K562 (cell line): ENCODE measurements around the gene NMNAT2. TPM values are rescaled to one million over a fixed set of nuclear protein-coding genes. Genes with fewer than 3 reads are reported as not detected.

Experiments used
- ATAC-seq: fragments of 200-7000 bp; cut with Tn5 transposase; 3 replicates; pipeline ENCODE4 v1.9.1; 2020; ENCODE audit warnings: moderate library complexity
- BruUV-seq: library from RNA; stranded (reverse); fragments of 400-500 nt; replicated peaks from 2 replicates; lab custom pipeline; 2021; lab: Mats Ljungman, UMichigan
- CTCF ChIA-PET: fragments of 300-600 bp; formaldehyde crosslinking; extraction: SDS; loops from one replicate; lab custom pipeline; 2021; ENCODE audit warnings: low intra/inter-chr PET ratio; lab: Yijun Ruan, JAX
- POLR2A ChIA-PET: fragments of 300-600, 350-650 bp; sonication (Branson Sonifier 250); formaldehyde crosslinking; extraction: SDS; loops from one replicate; lab custom pipeline; 2021; ENCODE audit warnings: antibody characterized with exemption, inconsistent platforms; lab: Yijun Ruan, JAX
- DNase-seq, 4 experiments: peaks; one replicate each; pipeline versions ENCODE4 v3.0.0 to v3.0.0-alpha.2; 2011 to 2018; ENCODE audit warnings: low spot score in 3 of 4, mixed read lengths in 3 of 4; ENCODE audit errors: extremely low read depth in 1 of 4
- FAIRE-seq: peaks from 2 replicates; lab custom pipeline; 2011; peaks lifted over from hg19 to GRCh38; lab: Jason Lieb, UNC
- H2AFZ ChIP-seq: 2 replicates; pipeline ENCODE4 v1.6.0; 2011; ENCODE audit warnings: low read depth, low read length, control low read depth, inconsistent platforms
- H3K27ac ChIP-seq: fragments of 200-600 bp; 3 replicates; pipeline ENCODE4 v1.8.0; 2011; ENCODE audit warnings: low read depth, mild to moderate bottlenecking, control low read depth, inconsistent platforms, low read length, moderate library complexity, mixed read lengths; ENCODE audit errors: extremely low read depth
- H3K27me3 ChIP-seq, 2 experiments: fragments of 300-600 bp in 1 of 2; 2 replicates in 1 of 2; 3 replicates in 1 of 2; pipeline versions ENCODE4 v1.6.0 to v1.8.0; 2011; ENCODE audit warnings: inconsistent platforms in 2 of 2, low read length in 2 of 2, mild to moderate bottlenecking in 1 of 2, mixed read lengths in 1 of 2, moderate library complexity in 1 of 2; ENCODE audit not compliant: control insufficient read depth in 2 of 2, insufficient read depth in 2 of 2
- H3K36me3 ChIP-seq: fragments of 300-600 bp; 3 replicates; pipeline ENCODE4 v1.8.0; 2011; ENCODE audit warnings: mild to moderate bottlenecking, low read length, inconsistent platforms; ENCODE audit not compliant: control insufficient read depth, insufficient read depth
- H3K4me1 ChIP-seq, 2 experiments: fragments of 200-600 bp in 1 of 2; replicated peaks in 1 of 2; 2 replicates in 1 of 2; 3 replicates in 1 of 2; pipeline versions ENCODE4 v1.5.1 to v1.8.0; 2011; ENCODE audit warnings: inconsistent platforms in 2 of 2, low read length in 2 of 2, mild to moderate bottlenecking in 1 of 2, mixed read lengths in 1 of 2, moderate library complexity in 1 of 2; ENCODE audit not compliant: control insufficient read depth in 2 of 2, insufficient read depth in 2 of 2
- H3K4me2 ChIP-seq: 2 replicates; pipeline ENCODE4 v1.6.1; 2011; ENCODE audit warnings: low read length, control low read depth, inconsistent platforms, mixed read lengths; ENCODE audit not compliant: insufficient read depth
- H3K4me3 ChIP-seq: fragments of 200-600 bp; sonication (generic), shearing (Covaris generic); 2 replicates; pipeline ENCODE4 v1.5.1; 2016; ENCODE audit warnings: control low read depth, inconsistent platforms
- H3K79me2 ChIP-seq: fragments of 200-600 bp; 3 replicates; pipeline ENCODE4 v1.8.0; 2011; ENCODE audit warnings: low read length, inconsistent platforms; ENCODE audit not compliant: control insufficient read depth, insufficient read depth
- H3K9ac ChIP-seq, 2 experiments: 2 replicates each; pipeline versions ENCODE4 v1.6.0 to v1.6.1; 2011; ENCODE audit warnings: low read depth in 2 of 2, low read length in 2 of 2, control low read depth in 1 of 2, inconsistent platforms in 1 of 2, mild to moderate bottlenecking in 1 of 2, mixed read lengths in 1 of 2; ENCODE audit not compliant: insufficient read depth in 1 of 2
- H3K9me1 ChIP-seq: one replicate; pipeline ENCODE4 v1.6.0; 2011; ENCODE audit warnings: inconsistent platforms, mild to moderate bottlenecking, low read length, moderate library complexity; ENCODE audit not compliant: control insufficient read depth, insufficient read depth
- H3K9me3 ChIP-seq: replicated peaks from 2 replicates; pipeline ENCODE4 v1.5.1; 2011; ENCODE audit warnings: low read depth, low read length, inconsistent platforms; ENCODE audit not compliant: control insufficient read depth, insufficient read depth
- H4K20me1 ChIP-seq: replicated peaks from 2 replicates; pipeline ENCODE4 v1.6.1; 2011; ENCODE audit warnings: low read length, inconsistent platforms, mixed read lengths; ENCODE audit not compliant: control insufficient read depth, insufficient read depth
- DACH1 ChIP-seq: fragments of 450-650 bp; IDR thresholded peaks from 2 replicates; pipeline ENCODE4 v1.6.1; 2018; ENCODE audit not compliant: partially characterized antibody
- HDAC1 ChIP-seq, 2 experiments: fragments of 450-650 bp; IDR thresholded peaks; 2 replicates each; pipeline ENCODE4 v1.6.1; 2016 to 2017; ENCODE audit warnings: inconsistent platforms in 1 of 2, mild to moderate bottlenecking in 1 of 2, moderate library complexity in 1 of 2
- HLTF ChIP-seq: fragments of 450-650 bp; IDR thresholded peaks from 2 replicates; pipeline ENCODE4 v1.6.1; 2016
- MYC ChIP-seq, 2 experiments: fragments of 250-450 bp in 1 of 2; sonication (Bioruptor Pico) in 1 of 2; IDR thresholded peaks; 2 replicates each; pipeline versions ENCODE4 v1.5.1 to v1.6.1; 2012 to 2021; ENCODE audit warnings: low read depth in 2 of 2, borderline replicate concordance in 1 of 2, improper control_type of control experiment in 1 of 2, low read length in 1 of 2, mild to moderate bottlenecking in 1 of 2, moderate library complexity in 1 of 2
- THRA ChIP-seq: fragments of 450-650 bp; IDR thresholded peaks from 2 replicates; pipeline ENCODE4 v1.6.1; 2017; ENCODE audit warnings: mild to moderate bottlenecking, moderate library complexity
- ZNF146 ChIP-seq: IDR thresholded peaks from one replicate; pipeline ENCODE4 v1.6.1; 2018; ENCODE audit warnings: missing compliant biosample characterization; ENCODE audit not compliant: unreplicated experiment
- ZNF57 ChIP-seq: fragments of 450-650 bp; formaldehyde crosslinking; IDR thresholded peaks from 2 replicates; pipeline ENCODE4 v1.4.0; 2020; ENCODE audit warnings: mild to moderate bottlenecking, moderate library complexity
- ZNF584 ChIP-seq: fragments of 200-800 bp; sonication (Bioruptor generic); IDR thresholded peaks from 2 replicates; pipeline ENCODE4 v1.6.1; 2016; ENCODE audit warnings: low read depth, mild to moderate bottlenecking, missing genetic modification characterization, missing compliant biosample characterization
- WGBS: fragments of 100-300 bp; shearing (Covaris generic); methylation state at CpG from one replicate; pipeline ENCODE4 v1.1.6; 2016; ENCODE audit warnings: low coverage, mixed read lengths; ENCODE audit not compliant: insufficient coverage; ENCODE audit errors: missing lambda C conversion rate; 5-methylcytosine and 5-hydroxymethylcytosine counted together
- in situ Hi-C: fragments of 300-500 bp; cut with MboI; formaldehyde crosslinking; loops from 4 replicates; pipeline ENCODE4 v1.15.0; 2018; ENCODE audit warnings: inconsistent platforms, mixed read lengths
- intact Hi-C: fragments of 100-400 bp; cut with micrococcal nuclease; formaldehyde crosslinking; loops from 2 replicates; pipeline ENCODE4 v1.14.2; 2022
- polyA plus RNA-seq, 8 experiments: library from polyadenylated mRNA; depleted of rRNA in 4 of 8; stranded (reverse) in 5 of 8; unstranded in 3 of 8; fragments of >200 nt; fragmentation: Nextera tagmentation in 2 of 8; fragmentation: Illumina TruSeq in 1 of 8; extraction: Ambion mirVana in 2 of 8; extraction: Trizol in 1 of 8; gene quantifications; 2 replicates each; pipeline versions ENCODE4 v1.2.1 to v1.2.3, GENCODE V29; 2011 to 2014; ENCODE audit warnings: inconsistent platforms in 1 of 8, missing spikeins in 1 of 8
- total RNA-seq, 7 experiments: library from RNA; depleted of rRNA in 6 of 7; stranded (reverse); fragments of >200 nt in 6 of 7; fragmentation: Illumina TruSeq in 2 of 7; extraction: Trizol in 2 of 7; gene quantifications; 2 replicates each; pipeline versions ENCODE4 v1.2.1 to v1.2.3, GENCODE V29; 2011 to 2021; ENCODE audit warnings: low replicate concordance in 1 of 7
- TF ChIP-seq, protein P1 (sequence below): fragments of 250-450 bp; sonication (Bioruptor Pico); IDR thresholded peaks from 2 replicates; pipeline ENCODE4 v1.4.0; 2020; ENCODE audit warnings: borderline replicate concordance

The NMNAT2 gene
- total and polyA plus RNA-seq, 9 of the 15 experiments (the other 6 are each of a cell fraction or from before 2014, with no cell fraction given), result not detected

DNA sequence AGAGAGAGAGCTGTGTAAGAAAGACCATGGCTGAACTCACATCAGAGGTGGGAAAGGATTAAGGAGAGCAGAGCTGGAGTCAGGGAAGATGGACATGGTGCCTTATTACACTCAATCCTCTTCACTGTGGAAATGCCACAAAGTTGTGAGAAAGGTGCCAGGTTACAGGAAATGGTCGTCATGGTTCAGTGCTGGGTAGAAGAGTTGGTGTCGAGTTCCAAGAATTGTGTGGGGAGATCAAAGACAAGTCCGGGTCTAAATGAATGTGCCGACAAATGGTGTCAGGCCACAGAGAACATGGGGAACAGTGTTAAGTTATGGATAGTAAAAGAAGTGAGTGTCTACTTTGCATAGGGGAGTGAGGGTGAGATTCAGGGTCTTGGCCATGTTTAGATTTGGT, 191.2 kb downstream of the NMNAT2 start:
- Histone ChIP-seq H3K36me3 (no peaks in the 10 kb centered on the region), H3K4me1 (no peaks in the 10 kb centered on the region), H3K4me3 (no peak overlapping the region), H3K27ac (no peak overlapping the region), H3K9ac (no peak overlapping the region), H4K20me1 (no peaks in the 10 kb centered on the region; the same call in 1 of the 2 replicates), H3K27me3 (peaks cover under 1 to 35% of the 10 kb centered on the region in 2 experiments; a peak in 4 of 5 replicates), H2AFZ (no peak overlapping the region), H3K4me2 (no peak overlapping the region), H3K9me1 (no peaks in the 10 kb centered on the region), H3K9me3 (no peaks in the 10 kb centered on the region)
- intact Hi-C loops, result no loop called here
- 9% methylated on average over 4 of the region's 4 CpGs for WGBS
- ChIA-PET POLR2A (interaction anchor here (1.1 to 1.2 kb wide), 2 partner anchors 7 to 263 kb away, joined by 3 to 4 read pairs; no protein-coding TSS in a partner anchor), CTCF (interaction anchor here (1.3 kb wide), 1 partner anchor 264 kb away, joined by 4 read pairs; no protein-coding TSS in a partner anchor)
- BruUV-seq, result no TSS peak
- no peak for FAIRE-seq
- DNase-seq, result no peak
- in situ Hi-C loops, result loop anchor here (25.0 kb wide), 1 partner anchor 265 kb away; the partner anchor contains the start of gene SHCBP1L
- no peak for ATAC-seq
- TF ChIP-seq MYC (IDR thresholded peaks at IDR 0.05; ENCODE audit: low read depth, low read length) (no peak), MYC (CRISPR knock-in tag; IDR thresholded peaks at IDR 0.05; ENCODE audit: borderline replicate concordance, low read depth) (no peak), THRA (no peak), ZNF146 (CRISPR knock-in tag) (no peak), ZNF57 (CRISPR knock-in tag) (no peak), DACH1 (no peak), ZNF584 (CRISPR knock-in tag) (no peak), HLTF (no peak), HDAC1 (IDR thresholded peaks at IDR 0.05) (no peak)
- TF ChIP-seq, protein P1, sequence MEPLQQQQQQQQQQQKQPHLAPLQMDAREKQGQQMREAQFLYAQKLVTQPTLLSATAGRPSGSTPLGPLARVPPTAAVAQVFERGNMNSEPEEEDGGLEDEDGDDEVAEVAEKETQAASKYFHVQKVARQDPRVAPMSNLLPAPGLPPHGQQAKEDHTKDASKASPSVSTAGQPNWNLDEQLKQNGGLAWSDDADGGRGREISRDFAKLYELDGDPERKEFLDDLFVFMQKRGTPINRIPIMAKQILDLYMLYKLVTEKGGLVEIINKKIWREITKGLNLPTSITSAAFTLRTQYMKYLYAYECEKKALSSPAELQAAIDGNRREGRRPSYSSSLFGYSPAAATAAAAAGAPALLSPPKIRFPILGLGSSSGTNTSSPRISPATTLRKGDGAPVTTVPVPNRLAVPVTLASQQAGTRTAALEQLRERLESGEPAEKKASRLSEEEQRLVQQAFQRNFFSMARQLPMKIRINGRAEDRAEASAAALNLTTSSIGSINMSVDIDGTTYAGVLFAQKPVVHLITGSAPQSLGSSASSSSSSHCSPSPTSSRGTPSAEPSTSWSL (CRISPR knock-in tag), result no peak
- TF ChIP-seq, all 486 proteins: peak for 0
- no peaks in the 10 kb centered on the region for H3K79me2 ChIP-seq
